Activated CD8-positive, alpha-beta memory T cell treated with anti-CD3 and anti-CD28 coated beads, Interleukin-2, amount 10 ng/mL, durations not matched to agents 7 days and 5 days (primary cell): ENCODE results near the gene PRR20G. TPM values are rescaled to one million over a fixed set of nuclear protein-coding genes. Genes with fewer than 3 reads are reported as not detected.

Experiments
- ATAC-seq: fragments of 150-1000 bp; cut with Tn5 transposase; one replicate; pipeline ENCODE4 v1.10.0; 2021; ENCODE audit warnings: moderate library complexity
- CTCF ChIA-PET: fragments of 350-600 bp; sonication (Branson Sonifier 250); formaldehyde crosslinking; loops from one replicate; lab custom pipeline; 2021; ENCODE audit warnings: antibody characterized with exemption; lab: Charles Lee
- DNase-seq: peaks from one replicate; pipeline ENCODE4 v3.0.0-alpha.2; 2020
- H3K27ac Mint-ChIP-seq: one replicate; pipeline ENCODE4 v1.8.0; 2021; ENCODE audit warnings: mild to moderate bottlenecking, mixed read lengths
- H3K27me3 Mint-ChIP-seq: one replicate; pipeline ENCODE4 v1.8.0; 2021; ENCODE audit warnings: mixed read lengths
- H3K36me3 Mint-ChIP-seq: one replicate; pipeline ENCODE4 v1.8.0; 2021; ENCODE audit warnings: mild to moderate bottlenecking, mixed read lengths
- H3K4me1 Mint-ChIP-seq: one replicate; pipeline ENCODE4 v1.8.0; 2021; ENCODE audit warnings: mixed read lengths
- H3K4me3 Mint-ChIP-seq: one replicate; pipeline ENCODE4 v1.8.0; 2021; ENCODE audit warnings: mild to moderate bottlenecking, moderate library complexity, mixed read lengths
- H3K9me3 Mint-ChIP-seq: one replicate; pipeline ENCODE4 v1.8.0; 2022; ENCODE audit warnings: low read depth, mixed read lengths
- total RNA-seq, 2 experiments: library from RNA; stranded (reverse); gene quantifications; one replicate each; pipeline ENCODE4 v1.2.3, GENCODE V29; 2021

The PRR20G gene
- total RNA-seq, 2 experiments from 2014 or later: not detected

- Mint-ChIP-seq H3K4me3 (no peak overlapping the region), H3K27ac (no peak overlapping the region), H3K27me3 (no peaks in the 10 kb centered on the region), H3K9me3 (no peaks in the 10 kb centered on the region), H3K4me1 (no peaks in the 10 kb centered on the region), H3K36me3 (no peaks in the 10 kb centered on the region)
- CTCF ChIA-PET: no interaction called here
- DNase-seq: peak; percentile 12
- no peak for ATAC-seq
Observed at GRCh38 chr3:127264794-127265514, 22.9 kb downstream of the PRR20G start.

- ATAC-seq (no peak), DNase-seq (peak; percentile 15)
- H3K36me3 Mint-ChIP-seq: no peaks in the 10 kb centered on the region
- no peaks in the 10 kb centered on the region for H3K27me3 Mint-ChIP-seq
- H3K4me3 Mint-ChIP-seq: no peak overlapping the region
- no peak overlapping the region for H3K27ac Mint-ChIP-seq
- no peaks in the 10 kb centered on the region for H3K4me1 Mint-ChIP-seq
- CTCF ChIA-PET: no interaction called here
- H3K9me3 Mint-ChIP-seq: no peaks in the 10 kb centered on the region
Observed at GRCh38 chr3:127264292-127264691, 23.6 kb downstream of the PRR20G start.

- H3K27me3 Mint-ChIP-seq: no peaks in the 10 kb centered on the region
- no peaks in the 10 kb centered on the region for H3K9me3 Mint-ChIP-seq
- ATAC-seq: no peak
- no peak overlapping the region for H3K4me3 Mint-ChIP-seq
- H3K27ac Mint-ChIP-seq: no peak overlapping the region
- no peaks in the 10 kb centered on the region for H3K36me3 Mint-ChIP-seq
- DNase-seq: peak; percentile 31
- no peaks in the 10 kb centered on the region for H3K4me1 Mint-ChIP-seq
- CTCF ChIA-PET: no interaction called here
Observed at GRCh38 chr3:127263586-127264231, 24.1 kb downstream of the PRR20G start.

GRCh38 chr3:127263037-127263436 lies 24.8 kb downstream of the PRR20G start:
- no peak overlapping the region for H3K4me3 Mint-ChIP-seq
- DNase-seq: peak; percentile 27
- CTCF ChIA-PET: no interaction called here

GRCh38 chr3:127262533-127262932 lies 25.3 kb downstream of the PRR20G start:
- CTCF ChIA-PET: no interaction called here
- no peak overlapping the region for H3K27ac Mint-ChIP-seq
- no peak overlapping the region for H3K4me3 Mint-ChIP-seq
- no peaks in the 10 kb centered on the region for H3K9me3 Mint-ChIP-seq
- ATAC-seq (no peak), DNase-seq (no peak)
- no peaks in the 10 kb centered on the region for H3K27me3 Mint-ChIP-seq
- H3K36me3 Mint-ChIP-seq: no peaks in the 10 kb centered on the region
- no peaks in the 10 kb centered on the region for H3K4me1 Mint-ChIP-seq

More at GRCh38 chr3:127263037-127263436, 24.8 kb downstream of the PRR20G start:
- Mint-ChIP-seq H3K27me3 (no peaks in the 10 kb centered on the region), H3K9me3 (no peaks in the 10 kb centered on the region), H3K27ac (no peak overlapping the region), H3K36me3 (no peaks in the 10 kb centered on the region), H3K4me1 (no peaks in the 10 kb centered on the region)
- no peak for ATAC-seq

- Mint-ChIP-seq H3K9me3 (no peaks in the 10 kb centered on the region), H3K4me1 (no peaks in the 10 kb centered on the region), H3K36me3 (no peaks in the 10 kb centered on the region), H3K27me3 (no peaks in the 10 kb centered on the region), H3K4me3 (no peak overlapping the region), H3K27ac (no peak overlapping the region)
- no peak for ATAC-seq
- CTCF ChIA-PET: no interaction called here
- DNase-seq: no peak
Observed at GRCh38 chr3:127261925-127262324, 25.9 kb downstream of the PRR20G start.

GRCh38 chr3:127260826-127261555 lies 26.9 kb downstream of the PRR20G start:
- DNase-seq (peak; percentile 11), ATAC-seq (no peak)
- no peaks in the 10 kb centered on the region for H3K36me3 Mint-ChIP-seq
- H3K27ac Mint-ChIP-seq: no peak overlapping the region
- CTCF ChIA-PET: no interaction called here
- no peaks in the 10 kb centered on the region for H3K9me3 Mint-ChIP-seq
- H3K27me3 Mint-ChIP-seq: no peaks in the 10 kb centered on the region
- no peaks in the 10 kb centered on the region for H3K4me1 Mint-ChIP-seq
- no peak overlapping the region for H3K4me3 Mint-ChIP-seq

GRCh38 chr3:127260416-127260815 lies 27.4 kb downstream of the PRR20G start:
- Mint-ChIP-seq H3K9me3 (no peaks in the 10 kb centered on the region), H3K27me3 (no peaks in the 10 kb centered on the region), H3K4me3 (no peak overlapping the region), H3K27ac (no peak overlapping the region), H3K4me1 (no peaks in the 10 kb centered on the region), H3K36me3 (no peaks in the 10 kb centered on the region)
- no peak for DNase-seq
- CTCF ChIA-PET: no interaction called here
- no peak for ATAC-seq

GRCh38 chr3:127259882-127260281 lies 28.0 kb downstream of the PRR20G start:
- no peaks in the 10 kb centered on the region for H3K4me1 Mint-ChIP-seq
- no peak overlapping the region for H3K27ac Mint-ChIP-seq
- no peaks in the 10 kb centered on the region for H3K27me3 Mint-ChIP-seq
- CTCF ChIA-PET: no interaction called here
- peak; percentile 16 for DNase-seq
- H3K36me3 Mint-ChIP-seq: no peaks in the 10 kb centered on the region
- H3K4me3 Mint-ChIP-seq: no peak overlapping the region
- no peak for ATAC-seq
- H3K9me3 Mint-ChIP-seq: no peaks in the 10 kb centered on the region

- DNase-seq: peak; percentile 11
- CTCF ChIA-PET: no interaction called here
- no peak for ATAC-seq
Observed at GRCh38 chr3:127258733-127259132, 29.1 kb downstream of the PRR20G start.

GRCh38 chr3:127257351-127257750 lies 30.5 kb downstream of the PRR20G start:
- no peaks in the 10 kb centered on the region for H3K9me3 Mint-ChIP-seq
- no peaks in the 10 kb centered on the region for H3K27me3 Mint-ChIP-seq
- no peak overlapping the region for H3K4me3 Mint-ChIP-seq
- CTCF ChIA-PET: no interaction called here
- ATAC-seq (no peak), DNase-seq (peak; percentile 35)
- no peaks in the 10 kb centered on the region for H3K4me1 Mint-ChIP-seq
- no peaks in the 10 kb centered on the region for H3K36me3 Mint-ChIP-seq
- no peak overlapping the region for H3K27ac Mint-ChIP-seq

More at GRCh38 chr3:127258733-127259132, 29.1 kb downstream of the PRR20G start:
- no peaks in the 10 kb centered on the region for H3K9me3 Mint-ChIP-seq
- H3K4me3 Mint-ChIP-seq: no peak overlapping the region
- H3K36me3 Mint-ChIP-seq: no peaks in the 10 kb centered on the region
- no peak overlapping the region for H3K27ac Mint-ChIP-seq
- H3K27me3 Mint-ChIP-seq: no peaks in the 10 kb centered on the region
- no peaks in the 10 kb centered on the region for H3K4me1 Mint-ChIP-seq

- Mint-ChIP-seq H3K4me1 (no peaks in the 10 kb centered on the region), H3K27me3 (no peaks in the 10 kb centered on the region), H3K36me3 (no peaks in the 10 kb centered on the region), H3K4me3 (no peak overlapping the region), H3K9me3 (no peaks in the 10 kb centered on the region), H3K27ac (no peak overlapping the region)
- DNase-seq (peak; percentile 26), ATAC-seq (no peak)
- CTCF ChIA-PET: no interaction called here
Observed at GRCh38 chr3:127256733-127257271, 31.0 kb downstream of the PRR20G start.

GRCh38 chr3:127256138-127256537 lies 31.7 kb downstream of the PRR20G start:
- H3K36me3 Mint-ChIP-seq: no peaks in the 10 kb centered on the region
- H3K27ac Mint-ChIP-seq: no peak overlapping the region
- H3K4me3 Mint-ChIP-seq: no peak overlapping the region
- ATAC-seq (no peak), DNase-seq (no peak)
- CTCF ChIA-PET: no interaction called here
- H3K9me3 Mint-ChIP-seq: no peaks in the 10 kb centered on the region
- H3K27me3 Mint-ChIP-seq: no peaks in the 10 kb centered on the region
- no peaks in the 10 kb centered on the region for H3K4me1 Mint-ChIP-seq
